HL-60/S4 treated with retinoic acid at 250 ng/mL for 4 days and 3 days (cell line): ENCODE results near the gene GPATCH2L.

ENCODE experiments used
- in situ Hi-C: fragments of 300-500 bp; cut with MboI; formaldehyde crosslinking; loops from 2 replicates; pipeline ENCODE4 v1.7.0; 2022; ENCODE audit warnings: low sequenced_read_pairs

The GPATCH2L gene

GRCh38 chr14:76151398-76152332 is at the start of gene GPATCH2L:
Gene GPATCH2L (plus strand): TSS chr14:76151922. CDS start chr14:76154364, 2,442 bp downstream.
- in situ Hi-C loops = no loop called here

- in situ Hi-C loops = no loop called here
Measured at GRCh38 chr14:76104802-76105355, 46.8 kb upstream of the GPATCH2L start.

DNA sequence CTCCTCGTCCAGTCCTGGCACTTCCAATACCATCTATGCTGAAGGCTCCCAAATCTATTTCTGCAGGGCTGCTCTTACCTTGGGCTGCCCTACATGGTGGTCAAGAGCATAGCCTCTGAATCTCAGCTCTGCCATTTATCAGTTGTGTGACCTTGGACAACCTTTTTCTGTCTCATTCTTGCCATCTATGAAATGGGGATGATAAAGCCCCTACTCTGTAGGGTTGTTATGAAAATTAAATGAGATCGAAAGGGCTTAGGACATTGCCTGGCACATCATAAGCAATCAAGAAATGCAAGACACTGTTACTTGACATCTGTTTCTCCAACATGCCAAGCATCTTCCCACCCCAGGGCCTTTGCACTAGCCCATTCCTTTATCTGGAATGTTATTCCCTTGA is 45.5 kb upstream of the GPATCH2L start:
- in situ Hi-C loops = no loop called here

DNA sequence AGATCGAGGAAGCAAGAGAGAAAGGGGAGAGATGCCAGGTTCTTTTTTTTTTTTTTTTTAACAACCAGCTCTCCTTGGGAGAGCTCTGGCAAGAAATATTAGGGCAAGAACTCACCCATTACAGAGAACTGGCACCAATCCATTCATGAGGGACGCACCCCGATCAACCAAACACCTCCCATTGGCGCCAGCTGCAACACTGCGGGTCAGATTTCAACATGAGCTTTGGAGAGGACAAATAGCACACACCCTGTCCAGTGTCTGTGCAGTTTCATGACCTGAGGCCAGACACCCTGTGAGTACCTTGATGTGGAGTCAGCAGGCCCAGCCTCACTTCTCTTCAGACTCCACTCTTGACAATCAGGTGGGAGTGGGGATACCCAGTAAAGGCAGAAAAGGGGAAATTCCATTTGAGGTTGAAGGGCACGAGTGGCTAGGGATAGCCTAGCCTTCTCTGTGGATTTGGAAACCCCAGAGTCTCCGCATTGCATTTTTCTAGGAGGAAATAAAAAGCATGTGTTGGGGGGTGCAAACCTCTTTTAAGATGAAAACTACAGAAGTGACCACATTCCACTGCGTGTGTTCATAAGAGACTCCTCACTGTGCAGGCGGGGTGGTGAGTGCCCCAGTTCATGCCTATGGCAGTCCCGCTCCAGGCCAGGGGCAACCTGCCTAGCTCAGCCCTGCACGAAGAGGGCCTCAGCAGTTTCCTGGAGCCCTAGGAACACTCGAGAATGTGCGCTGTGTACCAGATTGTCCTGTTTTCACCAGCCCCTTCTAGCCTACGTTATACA is 42.4 kb upstream of the GPATCH2L start:
- in situ Hi-C loops = no loop called here

DNA sequence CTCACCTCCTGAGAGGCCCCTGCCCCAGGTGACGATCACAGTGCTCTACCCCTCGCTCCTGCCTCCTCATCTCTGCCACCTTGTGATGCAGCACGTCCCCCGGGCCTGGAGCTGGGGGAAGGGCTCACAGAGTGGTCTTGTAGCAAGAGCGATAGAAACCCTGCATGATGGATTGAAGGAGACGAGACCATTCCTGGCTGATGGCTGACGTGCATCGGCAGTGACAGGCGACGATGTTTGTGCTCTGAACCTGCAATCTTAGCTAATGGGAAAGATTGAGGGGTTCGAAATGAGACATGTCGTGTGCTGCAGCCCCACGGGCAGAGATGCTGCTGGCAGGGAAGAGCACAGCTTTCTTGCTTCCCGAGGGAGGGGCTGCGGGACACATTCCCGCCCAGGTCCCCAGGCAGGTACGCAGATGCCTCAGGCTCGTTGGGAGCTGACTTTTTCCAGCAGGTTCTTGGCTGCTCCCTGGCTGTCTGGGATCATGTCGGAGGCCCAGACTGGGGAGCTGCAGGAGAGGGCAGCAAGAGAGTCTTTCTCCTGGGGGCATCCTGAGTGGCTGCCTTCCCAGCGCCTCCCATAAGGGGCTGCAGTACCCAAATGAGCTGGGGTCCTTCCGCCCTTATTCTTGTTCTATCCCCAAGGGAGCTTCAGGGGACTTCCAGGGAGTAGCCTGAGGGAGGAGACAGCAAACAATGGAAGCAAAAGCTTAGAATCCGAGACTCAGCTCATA is 38.7 kb upstream of the GPATCH2L start:
- in situ Hi-C loops = no loop called here

- in situ Hi-C loops = no loop called here
Measured at GRCh38 chr14:76113691-76114090, 38.0 kb upstream of the GPATCH2L start.

GRCh38 chr14:76115010-76115422 is 36.7 kb upstream of the GPATCH2L start:
- in situ Hi-C loops = no loop called here

GRCh38 chr14:76117789-76118484 is 33.8 kb upstream of the GPATCH2L start:
- in situ Hi-C loops = no loop called here

GRCh38 chr14:76118594-76118993 is 33.1 kb upstream of the GPATCH2L start:
- in situ Hi-C loops = no loop called here

- in situ Hi-C loops = no loop called here
Measured at GRCh38 chr14:76121089-76121748, 30.5 kb upstream of the GPATCH2L start.

DNA sequence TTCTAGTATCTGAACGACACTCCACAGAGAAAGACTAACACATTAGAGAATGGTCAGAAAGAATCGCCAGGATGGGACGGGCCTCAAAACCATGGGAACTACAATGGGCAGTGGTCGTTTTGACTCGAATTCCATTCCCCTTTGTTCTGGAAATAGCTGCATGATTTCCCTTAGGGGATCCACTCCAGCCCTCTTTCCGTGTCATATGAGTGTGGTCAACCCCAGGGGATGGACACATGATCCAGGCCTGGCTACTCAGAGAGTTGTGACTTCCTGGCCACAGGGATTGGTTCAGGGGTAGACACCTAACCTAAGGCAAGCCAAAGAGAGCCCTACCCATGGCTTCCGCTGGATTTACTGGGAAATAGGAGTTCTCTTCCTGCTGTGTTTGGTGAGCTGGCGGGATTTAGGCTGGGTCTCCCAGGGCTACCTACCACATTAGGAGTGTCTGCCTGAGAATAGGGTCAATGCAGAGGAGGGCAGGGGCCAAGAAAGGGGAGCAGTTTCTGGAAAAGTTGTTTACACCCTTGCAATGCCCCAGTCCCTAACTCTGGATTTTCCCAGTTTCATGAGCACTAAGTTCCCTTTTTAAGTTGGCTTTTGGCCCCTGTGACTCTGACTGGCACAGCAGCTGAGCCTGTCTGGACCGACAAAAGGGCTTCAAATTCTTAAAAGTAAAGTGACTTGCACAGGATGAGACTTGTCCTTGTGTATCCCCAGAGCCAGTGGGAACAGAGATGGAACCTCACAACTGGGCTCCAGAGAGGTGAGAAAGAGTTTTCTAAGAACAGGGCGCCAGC is 28.1 kb upstream of the GPATCH2L start:
- in situ Hi-C loops = no loop called here

DNA sequence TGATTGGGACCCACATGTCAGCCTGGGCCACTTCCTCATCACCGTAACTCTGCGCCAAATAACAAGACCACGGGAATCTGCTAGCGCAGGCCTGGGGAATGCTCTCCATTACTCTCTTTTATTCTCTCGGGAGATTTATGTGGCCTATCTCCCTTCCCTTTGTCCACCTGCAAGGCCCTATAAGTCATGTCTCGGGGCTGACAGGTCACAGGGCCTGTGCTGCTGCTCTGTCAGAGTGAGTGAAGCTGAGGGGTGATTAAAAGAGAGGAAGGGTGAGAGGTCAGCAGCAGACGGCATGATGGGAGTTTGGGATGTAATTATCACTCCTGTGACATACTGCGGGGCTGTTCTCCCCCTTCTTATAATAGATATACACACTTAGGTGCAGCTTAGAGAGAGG is 26.2 kb upstream of the GPATCH2L start:
- in situ Hi-C loops = no loop called here

GRCh38 chr14:76126076-76126475 is 25.6 kb upstream of the GPATCH2L start:
- in situ Hi-C loops = no loop called here

- in situ Hi-C loops = no loop called here
Measured at GRCh38 chr14:76129851-76130576, 21.7 kb upstream of the GPATCH2L start.

GRCh38 chr14:76131071-76131965 is 20.4 kb upstream of the GPATCH2L start:
- in situ Hi-C loops = no loop called here

DNA sequence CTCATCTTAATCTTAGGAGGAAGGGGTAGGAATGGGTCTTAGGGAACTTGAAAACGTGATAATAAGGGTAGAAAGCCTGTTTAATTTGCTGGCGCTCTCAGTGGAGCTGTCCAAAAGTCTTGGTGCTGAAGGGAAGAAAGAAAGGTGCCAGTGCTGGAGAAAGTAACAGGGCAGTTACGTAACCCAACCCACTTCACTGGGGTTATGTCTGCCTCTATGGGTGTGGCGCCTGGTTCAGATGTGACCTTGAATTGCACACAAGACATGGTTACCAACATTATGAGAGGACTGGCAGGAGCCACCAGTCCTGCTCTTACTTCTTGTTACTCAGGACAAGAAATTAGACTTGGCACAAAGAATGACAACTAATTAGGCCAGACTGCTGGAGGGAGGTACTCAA is 18.6 kb upstream of the GPATCH2L start:
- in situ Hi-C loops = no loop called here

- in situ Hi-C loops = no loop called here
Measured at GRCh38 chr14:76134231-76134630, 17.5 kb upstream of the GPATCH2L start.
